Lower leg skin (tissue), 4 donors: ENCODE data around the gene UBR7. TPM values are rescaled to one million over a fixed set of nuclear protein-coding genes. Genes with fewer than 3 reads are reported as not detected.

Experiments
- DNase-seq, 2 donors: peaks; one replicate each; pipeline ENCODE4 v3.0.0-alpha.2; 2019; ENCODE audit warnings: low spot score in 2 of 2
- H3K4me3 ChIP-seq: fragments of 200-600 bp; sonication (generic); 2 replicates; pipeline ENCODE4 v1.5.1; 2017; ENCODE audit warnings: mild to moderate bottlenecking, low read depth; ENCODE audit not compliant: poor library complexity, severe bottlenecking
- POLR2A ChIP-seq, 2 donors: fragments of 450-650 bp; IDR thresholded peaks; one replicate each; pipeline ENCODE4 v1.6.1; 2016 to 2017; ENCODE audit warnings: antibody characterized with exemption in 2 of 2, mild to moderate bottlenecking in 1 of 2, moderate library complexity in 1 of 2
- WGBS, 2 donors: methylation state at CpG; one replicate each; pipeline ENCODE4 v1.1.5; 2018; 5-methylcytosine and 5-hydroxymethylcytosine counted together
- intact Hi-C: fragments of 100-400 bp; cut with DNase I; formaldehyde crosslinking; loops from one replicate; pipeline ENCODE4 v1.15.0; 2023; ENCODE audit warnings: low total_unique reads
- total RNA-seq, 4 donors: library from RNA; depleted of rRNA; stranded (reverse); fragments of >200 nt; gene quantifications; one replicate each; pipeline ENCODE4 v1.1.0, GENCODE V29; 2016
- TF ChIP-seq, protein P1 (sequence below), 3 donors: fragments of 450-650 bp; IDR thresholded peaks; one replicate each; pipeline ENCODE4 v1.5.1; 2016; ENCODE audit warnings: antibody characterized with exemption in 3 of 3, mild to moderate bottlenecking in 3 of 3, moderate library complexity in 2 of 3

Gene UBR7
- total RNA-seq, 4 donors from 2014 or later, result 20.3 to 36.5 (median 31.1) TPM

GRCh38 chr14:93201155-93201704, 5.8 kb upstream of the UBR7 start:
- intact Hi-C loops, result no loop called here
- 74 to 76% methylated on average over 7 of the region's 7 CpGs for WGBS, 2 donors
- no peak for TF ChIP-seq POLR2A (IDR thresholded peaks at IDR 0.05)
- TF ChIP-seq, protein P1, sequence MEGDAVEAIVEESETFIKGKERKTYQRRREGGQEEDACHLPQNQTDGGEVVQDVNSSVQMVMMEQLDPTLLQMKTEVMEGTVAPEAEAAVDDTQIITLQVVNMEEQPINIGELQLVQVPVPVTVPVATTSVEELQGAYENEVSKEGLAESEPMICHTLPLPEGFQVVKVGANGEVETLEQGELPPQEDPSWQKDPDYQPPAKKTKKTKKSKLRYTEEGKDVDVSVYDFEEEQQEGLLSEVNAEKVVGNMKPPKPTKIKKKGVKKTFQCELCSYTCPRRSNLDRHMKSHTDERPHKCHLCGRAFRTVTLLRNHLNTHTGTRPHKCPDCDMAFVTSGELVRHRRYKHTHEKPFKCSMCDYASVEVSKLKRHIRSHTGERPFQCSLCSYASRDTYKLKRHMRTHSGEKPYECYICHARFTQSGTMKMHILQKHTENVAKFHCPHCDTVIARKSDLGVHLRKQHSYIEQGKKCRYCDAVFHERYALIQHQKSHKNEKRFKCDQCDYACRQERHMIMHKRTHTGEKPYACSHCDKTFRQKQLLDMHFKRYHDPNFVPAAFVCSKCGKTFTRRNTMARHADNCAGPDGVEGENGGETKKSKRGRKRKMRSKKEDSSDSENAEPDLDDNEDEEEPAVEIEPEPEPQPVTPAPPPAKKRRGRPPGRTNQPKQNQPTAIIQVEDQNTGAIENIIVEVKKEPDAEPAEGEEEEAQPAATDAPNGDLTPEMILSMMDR (IDR thresholded peaks at IDR 0.05), result no peak
- H3K4me3 ChIP-seq, result no peak overlapping the region
- no peak for DNase-seq

GRCh38 chr14:93207468-93208308, 632 bp downstream of the UBR7 start:
- DNase-seq, result no peak
- TF ChIP-seq, protein P1 (IDR thresholded peaks at IDR 0.05), result no peak
- TF ChIP-seq POLR2A (IDR thresholded peaks at IDR 0.05), result no peak
- H3K4me3 ChIP-seq, result peak overlapping the region; percentile 74
- 0% methylated on average over 23 of the region's 23 CpGs for WGBS, 2 donors
- intact Hi-C loops, result no loop called here

GRCh38 chr14:93212432-93212831, 5.4 kb downstream of the UBR7 start:
- DNase-seq, result no peak
- 77 to 80% methylated on average over 3 of the region's 3 CpGs for WGBS, 2 donors
- TF ChIP-seq, protein P1 (IDR thresholded peaks at IDR 0.05), result no peak
- TF ChIP-seq POLR2A (IDR thresholded peaks at IDR 0.05), result no peak
- H3K4me3 ChIP-seq, result no peak overlapping the region
- intact Hi-C loops, result loop anchor here (10.0 kb wide), 1 partner anchor 98 kb away; the partner anchor contains the start of gene ITPK1

DNA sequence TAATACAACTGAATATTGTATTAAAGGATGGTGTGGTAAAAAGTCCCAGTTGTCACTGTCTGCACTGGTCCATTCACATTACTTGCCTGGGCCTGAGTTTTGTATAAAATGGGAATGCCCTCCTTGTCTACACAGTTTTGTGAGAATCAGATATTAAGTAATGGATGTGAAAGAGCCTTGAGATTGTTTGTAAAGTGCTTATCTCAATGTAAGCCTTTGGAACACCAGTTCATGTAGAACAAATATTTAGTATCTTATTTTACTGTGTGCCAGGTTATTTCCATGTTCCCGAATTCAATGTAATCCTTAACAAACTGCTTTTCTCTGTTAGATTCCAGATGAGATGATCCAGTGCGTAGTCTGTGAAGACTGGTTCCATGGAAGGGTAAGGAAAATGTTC, 7.5 kb downstream of the UBR7 start:
- DNase-seq, result no peak
- 89 to 96% methylated on average over 2 of the region's 2 CpGs for WGBS, 2 donors
- H3K4me3 ChIP-seq, result no peak overlapping the region
- no peak for TF ChIP-seq POLR2A (IDR thresholded peaks at IDR 0.05)
- TF ChIP-seq, protein P1 (IDR thresholded peaks at IDR 0.05), result no peak
- intact Hi-C loops, result loop anchor here (10.0 kb wide), 1 partner anchor 100 kb away; the partner anchor contains the start of gene ITPK1

DNA sequence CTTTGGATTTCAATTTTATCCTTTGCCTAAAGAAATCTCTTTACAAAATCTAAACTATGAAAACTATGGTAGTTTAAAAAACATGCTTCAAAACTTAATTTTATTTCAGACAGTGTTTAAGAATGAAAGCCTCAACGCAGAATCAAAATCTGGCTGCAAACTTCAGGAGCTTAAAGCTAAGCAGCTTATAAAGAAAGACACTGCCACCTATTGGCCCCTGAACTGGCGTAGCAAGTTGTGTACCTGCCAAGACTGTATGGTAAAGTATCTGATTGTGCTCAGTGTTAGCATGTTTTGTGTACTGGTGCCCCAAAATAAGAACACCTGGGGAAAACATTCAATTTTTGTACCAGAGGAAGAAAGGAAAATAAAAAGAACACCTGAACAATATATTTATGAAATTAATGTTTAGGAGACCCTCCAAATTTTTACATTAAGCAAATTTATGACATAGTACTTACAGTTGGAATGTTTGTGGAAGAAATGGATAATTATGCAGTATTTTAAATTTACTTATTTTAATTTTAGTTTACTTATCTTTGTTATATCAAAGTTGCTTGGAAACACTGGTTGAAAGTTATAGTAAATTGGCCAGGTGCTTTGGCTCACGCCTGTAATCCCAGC, 12.2 kb downstream of the UBR7 start:
- peak in 1 of 2 donors; percentile 36 for DNase-seq
- H3K4me3 ChIP-seq, result no peak overlapping the region
- TF ChIP-seq POLR2A (IDR thresholded peaks at IDR 0.05), result no peak
- TF ChIP-seq, protein P1 (IDR thresholded peaks at IDR 0.05), result no peak
- intact Hi-C loops, result loop anchor here (10.0 kb wide), 1 partner anchor 104 kb away; the partner anchor contains the start of gene ITPK1
- WGBS, 2 donors, result 53 to 62% methylated on average over 3 of the region's 3 CpGs
